DMS79 (cell line): Measurements from ENCODE around the gene RBM28.

Source experiments
- DNase-seq: peaks from one replicate; lab custom pipeline; 2025; lab: John Stamatoyannopoulos, UW

RBM28 gene

DNA sequence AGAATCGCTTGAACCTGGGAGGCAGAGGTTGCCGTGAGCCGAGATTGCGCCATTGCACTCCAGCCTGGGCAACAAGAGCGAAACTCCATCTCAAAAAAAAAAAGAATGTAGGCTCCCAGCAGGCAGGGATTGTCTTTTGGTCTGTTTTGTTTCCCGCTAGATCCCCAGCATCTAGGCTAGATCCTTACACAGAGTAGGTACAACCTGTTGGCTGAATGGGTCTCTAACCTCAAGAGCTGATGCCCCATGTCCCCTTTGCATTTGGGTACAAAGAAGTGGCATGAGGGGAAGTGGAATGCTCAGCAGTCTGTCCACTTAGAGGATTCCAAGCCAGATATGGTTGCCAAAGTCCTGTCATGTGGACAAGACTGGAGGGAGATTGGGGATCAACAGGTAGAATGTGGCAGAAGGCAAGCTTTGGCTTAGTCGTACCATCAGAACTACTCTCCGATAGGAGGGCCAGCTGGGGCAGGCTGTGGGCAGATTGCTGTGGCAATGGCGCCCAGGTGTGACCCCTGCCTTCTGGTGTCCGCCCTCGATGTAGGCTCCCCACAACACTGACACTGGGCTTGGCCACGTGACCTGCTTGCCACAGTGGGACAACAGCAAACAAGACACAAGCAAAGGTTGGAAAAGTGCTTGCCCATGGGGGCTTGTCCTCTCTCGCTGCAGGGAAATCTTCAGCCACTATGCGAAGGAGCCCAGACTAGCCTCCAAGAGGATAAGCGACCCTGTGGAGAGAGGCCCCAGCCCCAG, 81.3 kb downstream of the RBM28 start:
- DNase-seq: no peak

DNA sequence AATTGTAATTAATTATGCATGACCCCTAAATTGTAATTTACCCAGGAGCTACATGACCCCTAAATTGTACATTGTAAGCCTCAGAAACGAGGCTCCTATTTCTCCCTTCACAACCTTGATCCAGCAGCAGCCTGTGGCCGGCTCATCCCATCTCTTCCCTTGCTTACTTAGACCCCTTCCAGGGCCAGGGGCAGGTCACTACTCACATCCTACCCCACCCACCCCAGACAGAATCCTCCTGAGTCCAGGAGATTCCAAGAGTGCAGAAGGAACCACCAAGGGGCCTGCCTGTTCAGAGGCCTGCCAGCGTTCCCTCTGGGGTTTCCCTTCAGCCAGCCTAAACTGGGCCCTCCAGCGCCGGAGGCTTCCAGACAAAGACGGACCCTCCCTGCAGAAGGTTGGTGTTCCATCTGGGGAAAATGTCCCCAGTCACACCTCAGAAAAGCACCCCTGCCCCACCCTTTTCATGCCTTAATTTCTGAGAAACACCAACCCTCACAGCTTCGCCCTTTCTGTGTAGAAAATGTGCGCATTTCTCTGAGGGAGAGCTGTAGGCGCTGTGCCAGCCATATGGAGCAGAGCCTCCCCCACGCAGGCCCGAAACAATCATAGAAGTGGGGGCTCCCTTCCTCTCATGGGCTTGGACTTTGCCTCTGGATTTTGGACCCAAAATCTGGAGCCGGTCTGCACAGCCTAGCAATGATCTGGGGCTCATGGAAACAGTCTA, 83.5 kb downstream of the RBM28 start:
- no peak for DNase-seq

DNA sequence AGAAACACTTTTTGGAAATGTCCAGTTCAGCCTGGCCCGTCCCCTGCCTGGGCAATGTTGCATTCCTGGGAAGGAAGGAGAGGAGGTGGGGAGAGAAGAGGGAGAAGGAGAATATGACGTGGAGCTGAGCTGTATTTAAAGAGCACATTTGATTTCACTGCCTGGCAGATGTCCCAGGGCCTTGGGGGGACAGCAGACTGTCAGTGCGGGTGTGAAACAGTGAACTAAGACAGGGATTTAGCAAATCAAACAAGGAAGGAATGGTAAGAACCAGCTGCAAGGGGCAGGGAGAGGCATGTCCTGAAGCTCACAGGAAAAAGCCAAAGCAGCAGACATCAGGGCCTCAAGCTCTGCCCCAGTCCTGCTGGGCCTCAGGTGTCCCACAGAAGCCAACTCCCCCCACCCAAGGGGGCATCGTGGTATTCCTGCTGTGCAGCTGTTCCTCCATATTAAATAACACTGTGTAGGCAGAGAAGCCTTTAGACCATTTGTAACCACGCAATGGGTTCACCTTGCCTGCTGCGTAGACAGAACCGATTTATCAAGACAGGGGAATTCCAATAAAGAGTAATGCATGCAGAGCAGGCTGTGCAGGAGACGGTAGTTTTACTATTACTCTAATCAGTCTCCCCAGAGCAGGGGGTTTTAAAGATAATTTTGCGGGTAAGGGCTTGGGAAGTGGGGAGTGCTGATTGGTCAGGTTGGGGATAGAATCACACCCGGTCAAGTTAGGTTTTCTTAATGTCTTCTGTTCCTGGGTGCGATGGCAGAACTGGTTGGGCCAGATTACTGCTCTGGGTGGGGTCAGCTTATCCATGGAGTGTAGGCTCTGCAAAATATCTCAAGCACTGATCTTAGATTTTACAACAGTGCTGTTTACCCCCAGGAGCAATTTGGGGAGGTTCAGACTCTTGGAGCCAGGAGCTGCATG, 84.3 kb downstream of the RBM28 start:
- no peak for DNase-seq

DNA sequence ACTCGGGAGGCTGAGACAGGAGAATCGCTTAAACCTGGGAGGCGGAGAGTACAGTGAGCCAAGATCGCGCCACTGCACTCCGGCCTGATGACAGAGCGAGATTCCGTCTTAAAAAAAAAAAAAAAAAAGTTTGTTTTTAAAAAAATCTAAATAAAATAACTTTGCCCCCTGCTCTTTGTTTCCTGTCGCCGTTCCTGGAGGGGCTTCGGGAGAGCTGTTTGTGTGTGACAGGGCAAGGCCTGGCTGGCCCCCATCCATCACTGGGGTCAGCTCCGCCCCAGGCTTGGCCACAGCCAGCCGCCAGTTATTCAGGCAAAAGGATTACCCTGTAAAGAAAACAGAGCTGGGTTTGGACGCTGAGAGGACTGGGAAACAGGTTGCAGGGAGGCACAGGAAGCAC, 86.2 kb downstream of the RBM28 start:
- no peak for DNase-seq

DNA sequence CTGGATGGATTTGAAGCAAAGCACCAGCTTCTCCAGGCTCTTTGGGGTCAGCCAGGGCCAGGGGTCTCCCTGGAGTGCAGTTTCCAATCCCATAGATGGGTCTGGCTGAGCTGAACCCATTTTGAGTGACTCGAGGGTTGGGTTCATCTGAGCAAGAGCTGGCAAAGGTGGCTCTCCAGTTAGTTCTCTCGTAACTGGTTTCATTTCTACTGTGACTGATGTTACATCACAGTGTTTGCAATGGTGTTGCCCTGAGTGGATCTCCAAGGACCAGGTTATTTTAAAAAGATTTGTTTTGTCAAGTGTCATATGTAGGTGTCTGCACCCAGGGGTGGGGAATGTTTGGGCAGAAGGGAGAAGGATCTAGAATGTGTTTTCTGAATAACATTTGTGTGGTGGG, 88.4 kb downstream of the RBM28 start:
- no peak for DNase-seq

DNA sequence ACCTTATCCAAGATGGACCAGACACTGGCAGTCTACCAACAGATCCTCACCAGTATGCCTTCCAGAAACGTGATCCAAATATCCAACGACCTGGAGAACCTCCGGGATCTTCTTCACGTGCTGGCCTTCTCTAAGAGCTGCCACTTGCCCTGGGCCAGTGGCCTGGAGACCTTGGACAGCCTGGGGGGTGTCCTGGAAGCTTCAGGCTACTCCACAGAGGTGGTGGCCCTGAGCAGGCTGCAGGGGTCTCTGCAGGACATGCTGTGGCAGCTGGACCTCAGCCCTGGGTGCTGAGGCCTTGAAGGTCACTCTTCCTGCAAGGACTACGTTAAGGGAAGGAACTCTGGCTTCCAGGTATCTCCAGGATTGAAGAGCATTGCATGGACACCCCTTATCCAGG, 89.2 kb downstream of the RBM28 start:
- no peak for DNase-seq

DNA sequence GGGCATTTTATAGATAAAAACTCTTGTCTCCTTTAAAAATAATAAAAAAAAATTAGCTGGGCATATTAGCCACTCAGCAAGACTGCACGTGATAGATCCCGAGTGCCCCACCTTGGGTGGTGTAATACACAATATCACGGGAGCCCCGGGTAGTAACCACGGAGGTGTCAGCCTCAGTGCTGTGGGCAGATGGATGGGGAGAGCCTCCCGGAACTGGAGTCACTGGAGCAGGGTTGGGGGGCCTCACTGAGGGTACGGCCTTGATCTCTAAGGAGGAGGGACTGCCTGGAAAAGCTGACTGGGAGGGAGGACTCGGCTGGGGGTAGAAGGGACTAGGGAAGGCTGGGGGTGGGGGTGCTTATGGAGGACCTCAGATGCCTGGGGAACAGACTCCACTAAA, 90.0 kb downstream of the RBM28 start:
- DNase-seq: no peak

DNA sequence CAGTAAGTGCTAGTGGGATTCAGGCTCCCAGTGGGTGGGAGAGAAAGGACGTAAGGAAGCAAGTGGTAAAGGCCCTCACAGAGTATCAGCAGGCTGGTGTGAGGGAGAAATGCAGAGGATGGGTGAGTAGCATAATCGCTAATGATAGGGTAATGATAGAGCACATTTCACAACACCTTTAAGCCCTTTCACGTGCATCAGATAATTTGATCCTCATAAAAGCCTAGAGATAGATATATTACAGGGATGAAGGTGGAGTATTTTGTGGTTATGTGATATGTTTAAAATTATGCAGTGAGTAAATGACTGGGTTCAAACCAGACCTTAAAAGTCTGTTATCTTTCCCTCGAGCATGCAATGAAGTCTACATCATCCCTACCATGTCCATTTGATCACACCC, 92.4 kb downstream of the RBM28 start:
- DNase-seq: no peak
